Upper lobe of right lung (tissue), 1 donor: ENCODE data around the gene BORCS8. TPM values are rescaled to one million over a fixed set of nuclear protein-coding genes. Genes with fewer than 3 reads are reported as not detected.
"Not testable (repeated sequence)": the region's sequence is repeated elsewhere in the genome, so short reads cannot be mapped to it uniquely, and the experiment has no call there.

Source experiments
- ATAC-seq: fragments of 200-7000 bp; cut with Tn5 transposase; one replicate; pipeline ENCODE4 v1.9.1; 2020; ENCODE audit warnings: mild to moderate bottlenecking, moderate library complexity
- DNase-seq: peaks from one replicate; pipeline ENCODE4 v3.0.0-alpha.2; 2020
- H3K27ac ChIP-seq: fragments of 200-600 bp; one replicate; pipeline ENCODE4 v1.8.0; 2022
- H3K27me3 ChIP-seq: fragments of 200-600 bp; one replicate; pipeline ENCODE4 v1.8.0; 2022; ENCODE audit warnings: mild to moderate bottlenecking
- H3K36me3 ChIP-seq: fragments of 200-600 bp; one replicate; pipeline ENCODE4 v1.8.0; 2022
- H3K4me1 ChIP-seq: fragments of 200-600 bp; one replicate; pipeline ENCODE4 v1.8.0; 2022
- H3K4me3 ChIP-seq: fragments of 200-600 bp; one replicate; pipeline ENCODE4 v1.8.0; 2022; ENCODE audit warnings: mild to moderate bottlenecking
- H3K9me3 ChIP-seq: fragments of 200-600 bp; one replicate; pipeline ENCODE4 v1.8.0; 2022
- intact Hi-C: fragments of 100-400 bp; cut with DNase I; formaldehyde crosslinking; loops from one replicate; pipeline ENCODE4 v1.11.0; 2022
- total RNA-seq: library from RNA; stranded (reverse); fragmentation: NEBNext Ultra II Directional; extraction: Animal tissue kit (Norgen Biotek cat#: 25700); gene quantifications from one replicate; pipeline ENCODE4 v1.2.1, GENCODE V29; 2021
- TF ChIP-seq, protein P1 (sequence below): fragments of 200-600 bp; IDR thresholded peaks from one replicate; pipeline ENCODE4 v1.8.0; 2022; ENCODE audit warnings: antibody characterized with exemption
- donor health status: DM: no; HTN: yes; CAD: no; lungs with severe emphysema.

The BORCS8 gene
- total RNA-seq, 1 donor from 2014 or later: 24.8 TPM

DNA sequence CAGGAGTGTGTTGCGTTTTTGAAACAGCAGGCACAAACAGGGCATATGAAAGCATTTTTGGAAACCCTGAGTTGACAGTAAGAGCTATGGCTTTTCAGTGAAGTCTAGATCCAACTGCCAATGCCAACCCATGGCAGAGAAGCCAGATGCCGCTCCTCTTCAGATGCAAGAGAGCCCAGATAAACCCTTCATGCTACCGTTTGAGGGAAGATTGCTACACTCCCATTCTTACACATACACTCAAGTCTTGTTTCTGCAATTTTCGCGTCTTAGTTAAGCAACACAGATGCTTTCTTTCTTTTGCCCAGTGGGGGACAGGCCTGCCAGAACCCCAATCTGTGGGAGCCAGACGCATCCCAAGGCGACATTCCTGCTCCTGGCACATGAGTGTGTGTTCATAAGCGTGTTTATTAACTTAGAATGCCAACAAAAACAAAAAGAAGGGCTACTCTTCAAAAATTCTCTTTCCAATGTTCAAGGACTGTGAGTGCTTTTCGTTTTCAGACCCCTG, 10.4 kb downstream of the BORCS8 start:
- no peak for ATAC-seq
- TF ChIP-seq, protein P1, sequence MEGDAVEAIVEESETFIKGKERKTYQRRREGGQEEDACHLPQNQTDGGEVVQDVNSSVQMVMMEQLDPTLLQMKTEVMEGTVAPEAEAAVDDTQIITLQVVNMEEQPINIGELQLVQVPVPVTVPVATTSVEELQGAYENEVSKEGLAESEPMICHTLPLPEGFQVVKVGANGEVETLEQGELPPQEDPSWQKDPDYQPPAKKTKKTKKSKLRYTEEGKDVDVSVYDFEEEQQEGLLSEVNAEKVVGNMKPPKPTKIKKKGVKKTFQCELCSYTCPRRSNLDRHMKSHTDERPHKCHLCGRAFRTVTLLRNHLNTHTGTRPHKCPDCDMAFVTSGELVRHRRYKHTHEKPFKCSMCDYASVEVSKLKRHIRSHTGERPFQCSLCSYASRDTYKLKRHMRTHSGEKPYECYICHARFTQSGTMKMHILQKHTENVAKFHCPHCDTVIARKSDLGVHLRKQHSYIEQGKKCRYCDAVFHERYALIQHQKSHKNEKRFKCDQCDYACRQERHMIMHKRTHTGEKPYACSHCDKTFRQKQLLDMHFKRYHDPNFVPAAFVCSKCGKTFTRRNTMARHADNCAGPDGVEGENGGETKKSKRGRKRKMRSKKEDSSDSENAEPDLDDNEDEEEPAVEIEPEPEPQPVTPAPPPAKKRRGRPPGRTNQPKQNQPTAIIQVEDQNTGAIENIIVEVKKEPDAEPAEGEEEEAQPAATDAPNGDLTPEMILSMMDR: no peak

DNA sequence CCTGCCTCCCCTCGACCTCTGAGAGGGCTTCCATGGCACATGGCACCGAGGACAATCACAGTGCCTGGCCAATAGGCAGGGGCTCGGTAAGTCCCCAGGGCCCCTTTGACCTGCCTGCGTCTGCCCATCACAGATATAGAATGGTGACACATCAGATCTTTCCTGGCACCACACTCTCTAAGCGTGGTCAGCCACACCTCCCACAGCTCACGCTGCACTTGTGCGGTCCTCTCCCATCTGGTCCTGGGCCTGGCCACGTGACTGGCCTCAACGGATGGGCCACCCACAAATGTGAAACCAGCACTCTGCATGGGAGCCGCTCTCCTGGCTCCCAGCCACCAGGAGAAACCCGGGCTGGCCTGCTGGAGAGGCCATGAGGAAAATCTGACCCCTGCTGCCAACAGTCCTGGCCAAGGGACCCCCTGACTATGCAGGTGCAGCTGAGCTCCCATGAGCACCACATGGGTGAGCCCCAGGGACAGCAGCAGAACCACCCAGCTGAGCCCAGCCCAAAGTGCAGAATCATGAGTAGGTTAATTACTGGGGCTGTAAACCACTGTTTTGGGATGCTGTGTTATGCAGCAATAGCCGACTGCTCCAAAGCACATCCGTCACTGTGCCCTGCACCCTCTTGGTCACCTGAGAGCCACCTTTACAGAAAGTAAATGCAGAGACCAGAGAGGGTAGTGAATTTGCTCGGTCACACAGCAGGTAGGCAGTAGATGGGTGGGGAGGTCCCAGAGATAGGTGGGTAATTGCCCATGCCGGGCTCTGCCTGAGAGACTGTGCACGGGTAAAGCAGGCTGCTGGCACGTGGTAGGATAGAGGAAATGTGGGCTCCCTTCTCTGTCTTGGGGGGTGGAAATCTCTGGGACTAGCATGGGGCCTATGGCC, 12.2 kb downstream of the BORCS8 start:
- Histone ChIP-seq H3K36me3 (peaks cover 18% of the 10 kb centered on the region), H3K4me3 (no peak overlapping the region), H3K27me3 (no peaks in the 10 kb centered on the region), H3K9me3 (no peaks in the 10 kb centered on the region), H3K4me1 (no peaks in the 10 kb centered on the region), H3K27ac (no peak overlapping the region)
- DNase-seq: no peak
- intact Hi-C loops: no loop called here
- no peak for ATAC-seq
- TF ChIP-seq, protein P1: no peak

More for the DNA sequence above, 10.4 kb downstream of the BORCS8 start:
- no peak for DNase-seq
- intact Hi-C loops: no loop called here
- H3K9me3 ChIP-seq: no peaks in the 10 kb centered on the region
- no peaks in the 10 kb centered on the region for H3K4me1 ChIP-seq
- peaks cover 30% of the 10 kb centered on the region for H3K36me3 ChIP-seq
- H3K27me3 ChIP-seq: no peaks in the 10 kb centered on the region
- no peak overlapping the region for H3K27ac ChIP-seq
- no peak overlapping the region for H3K4me3 ChIP-seq

DNA sequence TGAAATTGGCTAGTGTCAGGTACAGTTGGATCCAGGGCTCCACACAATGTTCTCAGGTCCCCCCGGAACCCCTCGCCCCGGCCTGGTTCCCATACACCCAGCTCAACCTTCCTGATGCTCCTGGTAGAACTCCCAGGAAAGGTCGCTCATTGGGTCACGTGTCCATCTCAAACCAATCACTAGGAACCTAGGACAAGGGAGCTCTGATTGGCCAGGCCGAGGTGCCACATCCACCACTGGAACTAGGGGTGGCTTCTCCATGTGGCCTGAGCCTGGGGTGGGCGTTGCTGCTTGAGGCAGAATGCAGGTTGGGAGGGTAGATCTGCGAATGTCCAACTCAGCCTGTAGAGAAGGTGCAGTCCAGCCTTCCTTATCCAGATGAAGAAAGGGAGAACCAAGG, 15.0 kb downstream of the BORCS8 start:
- intact Hi-C loops: no loop called here
- Histone ChIP-seq H3K27me3 (no peaks in the 10 kb centered on the region), H3K4me3 (no peak overlapping the region), H3K27ac (no peak overlapping the region), H3K36me3 (peaks cover 13% of the 10 kb centered on the region), H3K9me3 (no peaks in the 10 kb centered on the region), H3K4me1 (no peaks in the 10 kb centered on the region)
- TF ChIP-seq, protein P1: no peak
- no peak for DNase-seq
- ATAC-seq: no peak

DNA sequence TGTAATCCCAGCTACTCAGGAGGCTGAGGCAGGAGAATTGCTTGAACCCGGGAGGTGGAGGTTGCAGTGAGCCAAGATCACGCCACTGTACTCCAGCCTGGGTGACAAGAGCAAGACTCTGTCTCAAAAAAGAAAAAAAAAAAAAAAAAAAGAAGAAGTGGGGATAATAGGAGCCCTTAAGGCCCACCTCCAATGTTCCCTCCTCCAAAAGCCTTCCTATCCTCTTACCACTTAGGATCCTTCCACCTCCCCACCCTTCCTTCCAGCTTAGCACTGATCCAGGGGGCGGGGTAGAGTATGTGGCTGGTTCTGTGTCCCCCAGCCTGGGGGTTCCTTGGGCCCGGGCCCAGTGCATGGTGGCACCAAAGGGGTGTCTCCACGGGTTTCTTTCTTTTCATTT, 18.7 kb downstream of the BORCS8 start:
- H3K4me3 ChIP-seq, H3K27ac ChIP-seq, intact Hi-C loops, ATAC-seq, H3K27me3 ChIP-seq, H3K9me3 ChIP-seq, H3K36me3 ChIP-seq, DNase-seq: not testable (repeated sequence)
- peaks cover 11% of the 10 kb centered on the region for H3K4me1 ChIP-seq

DNA sequence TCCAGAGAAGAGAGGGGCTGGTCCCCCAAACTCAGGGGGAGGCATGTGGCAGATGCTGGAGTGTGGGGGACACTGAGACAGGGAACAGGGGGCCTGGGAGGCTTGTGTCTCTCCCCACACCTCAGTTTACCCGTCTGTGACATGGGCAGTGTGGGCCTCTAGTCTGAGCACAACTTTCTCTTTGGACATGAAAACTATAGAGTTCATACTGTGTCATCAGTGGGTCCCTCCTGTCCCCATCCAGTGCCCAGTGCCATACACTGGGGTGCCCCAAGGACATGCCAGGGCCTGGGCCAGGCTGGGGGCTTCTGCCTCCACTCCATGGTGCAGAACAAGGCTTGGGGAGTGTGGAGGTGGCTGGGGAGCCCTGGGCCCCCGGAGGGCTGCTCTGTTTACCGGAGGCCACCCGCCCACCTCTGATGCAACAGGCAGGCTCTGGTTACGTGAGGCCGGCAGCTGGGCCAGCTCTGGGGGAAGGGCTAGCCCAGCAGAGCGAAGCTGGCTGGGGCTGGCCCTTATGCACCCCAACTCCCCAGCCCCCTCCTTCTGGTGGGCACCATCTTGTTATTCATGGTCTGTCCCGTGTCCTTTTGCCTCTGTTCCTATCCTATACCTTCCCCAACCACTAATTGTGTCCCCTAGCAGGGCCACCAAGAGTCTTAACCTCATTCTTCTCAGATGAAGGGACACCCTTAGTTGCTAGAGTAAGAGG, 20.0 kb downstream of the BORCS8 start:
- Histone ChIP-seq H3K27me3 (no peaks in the 10 kb centered on the region), H3K4me1 (peaks cover 11% of the 10 kb centered on the region), H3K27ac (no peak overlapping the region), H3K36me3 (peaks cover 3% of the 10 kb centered on the region), H3K4me3 (no peak overlapping the region), H3K9me3 (no peaks in the 10 kb centered on the region)
- ATAC-seq: no peak
- TF ChIP-seq, protein P1: no peak
- intact Hi-C loops: no loop called here
- DNase-seq: no peak
